Upper lobe of left lung (tissue), 6 donors: ENCODE measurements around the gene TFB1M. TPM values are rescaled to one million over a fixed set of nuclear protein-coding genes. Genes with fewer than 3 reads are reported as not detected.
"Not testable (repeated sequence)": the region's sequence is repeated elsewhere in the genome, so short reads cannot be mapped to it uniquely, and the experiment has no call there.

Source experiments
- ATAC-seq, 2 donors: fragments of 200-7000 bp; cut with Tn5 transposase; one replicate each; pipeline ENCODE4 v1.9.1; 2022; ENCODE audit warnings: mild to moderate bottlenecking in 2 of 2, moderate library complexity in 2 of 2; ENCODE audit not compliant: low FRiP score in 2 of 2
- DNase-seq, 2 donors: peaks; one replicate each; pipeline ENCODE4 v3.0.0-alpha.2; 2019 to 2020
- H3K27ac ChIP-seq, 4 donors: fragments of 200-600 bp; sonication (generic); one replicate each; pipeline ENCODE4 v1.5.1; 2016 to 2019
- H3K27me3 ChIP-seq, 4 donors: fragments of 200-600 bp; sonication (generic); one replicate each; pipeline ENCODE4 v1.5.1; 2017 to 2019
- H3K36me3 ChIP-seq, 4 donors: fragments of 200-600 bp; sonication (generic); one replicate each; pipeline ENCODE4 v1.5.1; 2016 to 2019
- H3K4me1 ChIP-seq, 4 donors: fragments of 200-600 bp; sonication (generic); one replicate each; pipeline ENCODE4 v1.5.1; 2018 to 2019
- H3K4me3 ChIP-seq, 4 donors: fragments of 200-600 bp; sonication (generic); one replicate each; pipeline ENCODE4 v1.5.1; 2017 to 2019; ENCODE audit warnings: mild to moderate bottlenecking in 2 of 4, moderate library complexity in 1 of 4
- H3K9me3 ChIP-seq, 4 donors: fragments of 200-600 bp; sonication (generic); one replicate each; pipeline ENCODE4 v1.5.1; 2018 to 2019
- CTCF ChIP-seq, 6 experiments: fragments of 450-650 bp in 4 of 6; fragments of 200-600 bp in 2 of 6; sonication (generic) in 2 of 6; IDR thresholded peaks; one replicate each; pipeline ENCODE4 v1.5.1; 2016 to 2019; ENCODE audit warnings: antibody characterized with exemption in 6 of 6
- EP300 ChIP-seq, 4 donors: sonication (generic); formaldehyde crosslinking; IDR thresholded peaks; one replicate each; pipeline ENCODE4 v1.5.1; 2017; ENCODE audit warnings: antibody characterized with exemption in 4 of 4, control low read depth in 2 of 4
- POLR2A ChIP-seq, 4 donors: fragments of 450-650 bp; IDR thresholded peaks; one replicate each; pipeline ENCODE4 v1.5.1; 2016 to 2017; ENCODE audit warnings: antibody characterized with exemption in 4 of 4, mild to moderate bottlenecking in 2 of 4
- POLR2AphosphoS5 ChIP-seq, 2 donors: sonication (generic); formaldehyde crosslinking; IDR thresholded peaks; one replicate each; pipeline ENCODE4 v1.5.1; 2017; ENCODE audit warnings: antibody characterized with exemption in 2 of 2
- WGBS, 2 donors: methylation state at CpG; one replicate each; pipeline ENCODE4 v1.1.5; 2017 to 2018; 5-methylcytosine and 5-hydroxymethylcytosine counted together
- total RNA-seq, 6 donors: library from RNA; depleted of rRNA in 4 of 6; stranded (reverse); fragments of >200 nt in 4 of 6; gene quantifications; one replicate each; pipeline versions ENCODE4 v1.1.0 to v1.2.1, GENCODE V29; 2016 to 2021
- donor health status: DM: no; HTN: no; CAD: no; lungs with moderate emphysema.
- donor health status: DM: no; HTN: yes; CAD: no; lungs with severe emphysema.

The TFB1M gene
- total RNA-seq, 6 donors from 2014 or later, result 4.2 to 19.6 (median 15.0) TPM

DNA sequence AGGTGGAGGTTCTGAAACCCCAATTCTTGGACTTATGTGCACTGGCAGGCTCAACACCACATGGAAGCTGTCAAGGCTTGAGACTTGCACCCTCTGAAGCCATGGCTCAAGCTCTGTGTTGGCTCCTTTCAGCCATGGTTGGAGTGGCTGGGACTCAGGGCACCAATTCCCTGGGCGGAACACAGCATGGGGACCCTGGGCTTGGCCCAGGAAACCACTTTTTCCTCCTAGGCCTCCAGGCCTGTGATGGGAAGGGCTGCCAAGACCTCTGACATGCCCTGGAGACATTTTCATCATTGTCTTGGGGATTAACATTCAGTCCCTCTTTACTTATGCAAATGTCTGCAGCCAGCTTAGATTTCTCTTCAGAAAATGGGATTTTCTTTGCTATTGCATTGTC lies 76.7 kb downstream of the TFB1M start:
- no peak for ATAC-seq
- H3K27me3 ChIP-seq, result no peaks in the 10 kb centered on the region
- no peaks in the 10 kb centered on the region for H3K36me3 ChIP-seq
- H3K4me1 ChIP-seq, result no peaks in the 10 kb centered on the region
- no peak overlapping the region for H3K4me3 ChIP-seq
- no peak for DNase-seq
- no peak for TF ChIP-seq POLR2A (IDR thresholded peaks at IDR 0.05)
- no peak for TF ChIP-seq EP300 (IDR thresholded peaks at IDR 0.05)
- no peak for TF ChIP-seq POLR2AphosphoS5 (IDR thresholded peaks at IDR 0.05)
- TF ChIP-seq CTCF (IDR thresholded peaks at IDR 0.05), result no peak
- no peaks in the 10 kb centered on the region for H3K9me3 ChIP-seq
- 80 to 100% methylated on average over 1 of the region's 1 CpG for WGBS, 2 donors
- no peak overlapping the region for H3K27ac ChIP-seq

GRCh38 chr6:155235087-155235486 lies 79.2 kb downstream of the TFB1M start:
- Histone ChIP-seq H3K36me3 (no peaks in the 10 kb centered on the region), H3K27ac (no peak overlapping the region), H3K4me1 (no peaks in the 10 kb centered on the region), H3K9me3 (no peaks in the 10 kb centered on the region), H3K27me3 (no peaks in the 10 kb centered on the region), H3K4me3 (no peak overlapping the region)
- TF ChIP-seq EP300 (IDR thresholded peaks at IDR 0.05) (no peak), POLR2A (IDR thresholded peaks at IDR 0.05) (no peak), POLR2AphosphoS5 (IDR thresholded peaks at IDR 0.05) (no peak), CTCF (IDR thresholded peaks at IDR 0.05) (no peak)
- ATAC-seq, result no peak
- 40 to 57% methylated on average over 5 of the region's 5 CpGs for WGBS, 2 donors
- no peak for DNase-seq

GRCh38 chr6:155234687-155235086 lies 79.6 kb downstream of the TFB1M start:
- DNase-seq (no peak), ATAC-seq (peak in 1 of 2 donors; percentile 16)
- TF ChIP-seq POLR2A (IDR thresholded peaks at IDR 0.05) (no peak), EP300 (IDR thresholded peaks at IDR 0.05) (no peak), CTCF (IDR thresholded peaks at IDR 0.05) (no peak), POLR2AphosphoS5 (IDR thresholded peaks at IDR 0.05) (no peak)
- Histone ChIP-seq H3K27me3 (no peaks in the 10 kb centered on the region), H3K27ac (no peak overlapping the region), H3K4me1 (no peaks in the 10 kb centered on the region), H3K4me3 (no peak overlapping the region), H3K36me3 (no peaks in the 10 kb centered on the region), H3K9me3 (no peaks in the 10 kb centered on the region)
- WGBS, 2 donors, result 75 to 93% methylated on average over 4 of the region's 4 CpGs

- H3K9me3 ChIP-seq, result no peaks in the 10 kb centered on the region
- no peak overlapping the region for H3K4me3 ChIP-seq
- no peak for DNase-seq
- H3K27me3 ChIP-seq, result no peaks in the 10 kb centered on the region
- no peak for ATAC-seq
- no peaks in the 10 kb centered on the region for H3K4me1 ChIP-seq
- no peaks in the 10 kb centered on the region for H3K36me3 ChIP-seq
- no peak for TF ChIP-seq POLR2A (IDR thresholded peaks at IDR 0.05)
- no peak for TF ChIP-seq POLR2AphosphoS5 (IDR thresholded peaks at IDR 0.05)
- TF ChIP-seq CTCF (IDR thresholded peaks at IDR 0.05), result no peak
- TF ChIP-seq EP300 (IDR thresholded peaks at IDR 0.05), result no peak
- WGBS, 2 donors, result 84 to 93% methylated on average over 3 to 4 of the region's 4 CpGs
- H3K27ac ChIP-seq, result no peak overlapping the region
Measured at GRCh38 chr6:155234167-155234566, 80.1 kb downstream of the TFB1M start.

- H3K4me1 ChIP-seq, result no peaks in the 10 kb centered on the region
- no peaks in the 10 kb centered on the region for H3K36me3 ChIP-seq
- no peaks in the 10 kb centered on the region for H3K9me3 ChIP-seq
- TF ChIP-seq EP300 (IDR thresholded peaks at IDR 0.05) (no peak), POLR2A (IDR thresholded peaks at IDR 0.05) (no peak), CTCF (IDR thresholded peaks at IDR 0.05) (no peak), POLR2AphosphoS5 (IDR thresholded peaks at IDR 0.05) (no peak)
- no peak overlapping the region for H3K27ac ChIP-seq
- no peaks in the 10 kb centered on the region for H3K27me3 ChIP-seq
- no peak for DNase-seq
- no peak for ATAC-seq
- no peak overlapping the region for H3K4me3 ChIP-seq
- WGBS, 2 donors, result 78 to 94% methylated on average over 6 of the region's 6 CpGs
Measured at GRCh38 chr6:155232848-155233247, 81.4 kb downstream of the TFB1M start.

DNA sequence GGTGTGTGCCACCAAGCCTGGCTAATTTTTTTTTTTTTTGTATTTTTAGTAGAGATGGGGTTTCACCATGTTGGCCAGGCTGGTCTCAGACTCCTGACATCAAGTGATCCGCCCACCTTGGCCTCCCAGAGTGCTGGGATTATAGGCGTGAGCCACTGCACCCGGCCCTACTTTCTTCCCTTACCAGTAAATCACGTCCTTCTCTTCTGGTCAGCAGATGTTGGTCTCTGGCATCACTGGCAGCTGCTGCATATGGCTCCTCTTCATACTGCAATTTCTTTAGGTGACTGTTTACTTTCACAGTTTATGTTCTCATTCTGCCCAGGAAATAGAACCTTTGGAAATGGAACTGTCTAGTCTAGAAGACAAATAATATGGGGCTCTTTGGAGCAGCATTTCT lies 83.3 kb downstream of the TFB1M start:
- WGBS, 2 donors, result 77 to 96% methylated on average over 4 of the region's 4 CpGs
- not testable (repeated sequence) for H3K4me1 ChIP-seq, H3K9me3 ChIP-seq, H3K36me3 ChIP-seq, ATAC-seq, H3K27ac ChIP-seq, H3K27me3 ChIP-seq, DNase-seq, H3K4me3 ChIP-seq
